CD4-positive, alpha-beta T cell (primary cell): Measurements from ENCODE around the gene DRAXIN. TPM values are rescaled to one million over a fixed set of nuclear protein-coding genes. Genes with fewer than 3 reads are reported as not detected.

Source experiments
- ATAC-seq: fragments of 200-7000 bp; cut with Tn5 transposase; one replicate; pipeline ENCODE4 v1.10.0; 2022; ENCODE audit warnings: mild to moderate bottlenecking; ENCODE audit not compliant: poor library complexity
- CTCF ChIA-PET: fragments of 350-600 bp; sonication (Branson Sonifier 250); formaldehyde crosslinking; loops from one replicate; lab custom pipeline; 2021; ENCODE audit warnings: antibody characterized with exemption, inconsistent platforms; lab: Charles Lee
- POLR2A ChIA-PET: fragments of 350-600 bp; sonication (Branson Sonifier 250); formaldehyde crosslinking; loops from one replicate; lab custom pipeline; 2021; ENCODE audit warnings: antibody characterized with exemption, inconsistent platforms; lab: Charles Lee
- DNase-seq, 14 experiments: peaks; one replicate each; pipeline ENCODE4 v3.0.0-alpha.2; 2013 to 2020; ENCODE audit warnings: mixed read lengths in 2 of 14
- H3K27ac ChIP-seq, 2 donors: one replicate each; pipeline versions ENCODE4 v1.5.1 to v1.7.0; 2013; ENCODE audit warnings: low read length in 2 of 2, low read depth in 1 of 2, mild to moderate bottlenecking in 1 of 2
- H3K27me3 ChIP-seq, 2 experiments: 1 replicate in 1 of 2; 2 replicates in 1 of 2; pipeline versions ENCODE4 v1.6.1 to v1.7.0; 2013; ENCODE audit warnings: low read length in 2 of 2, control low read depth in 1 of 2, mild to moderate bottlenecking in 1 of 2, moderate library complexity in 1 of 2; ENCODE audit not compliant: insufficient read depth in 2 of 2, control insufficient read depth in 1 of 2
- H3K36me3 ChIP-seq: one replicate; pipeline ENCODE4 v1.6.1; 2013; ENCODE audit warnings: low read length, control low read depth; ENCODE audit not compliant: insufficient read depth
- H3K4me1 ChIP-seq: one replicate; pipeline ENCODE4 v1.6.1; 2013; ENCODE audit warnings: low read length, control low read depth; ENCODE audit not compliant: insufficient read depth
- H3K4me3 ChIP-seq: one replicate; pipeline ENCODE4 v1.5.1; 2013; ENCODE audit warnings: mild to moderate bottlenecking, low read length, moderate library complexity
- H3K9me3 ChIP-seq, 2 experiments: 1 replicate in 1 of 2; 2 replicates in 1 of 2; pipeline versions ENCODE4 v1.6.1 to v1.7.0; 2013; ENCODE audit warnings: low read length in 2 of 2, mild to moderate bottlenecking in 2 of 2, control low read depth in 1 of 2, moderate library complexity in 1 of 2; ENCODE audit not compliant: control insufficient read depth in 1 of 2, insufficient read depth in 1 of 2
- H3K27ac Mint-ChIP-seq: one replicate; pipeline ENCODE4 v1.8.0; 2020; ENCODE audit warnings: mixed read lengths
- H3K27me3 Mint-ChIP-seq: one replicate; pipeline ENCODE4 v1.8.0; 2021; ENCODE audit warnings: mixed read lengths
- H3K36me3 Mint-ChIP-seq: one replicate; pipeline ENCODE4 v1.8.0; 2021; ENCODE audit warnings: low read depth, mixed read lengths
- H3K4me1 Mint-ChIP-seq: one replicate; pipeline ENCODE4 v1.8.0; 2021; ENCODE audit warnings: low read depth, mixed read lengths
- H3K4me3 Mint-ChIP-seq: one replicate; pipeline ENCODE4 v1.8.0; 2020; ENCODE audit warnings: mild to moderate bottlenecking, mixed read lengths
- H3K9me3 Mint-ChIP-seq: one replicate; pipeline ENCODE4 v1.8.0; 2020; ENCODE audit warnings: mixed read lengths
- CTCF ChIP-seq: fragments of 200-600 bp; IDR thresholded peaks from one replicate; pipeline ENCODE4 v1.8.0; 2022; ENCODE audit warnings: antibody characterized with exemption, mild to moderate bottlenecking
- intact Hi-C, 2 experiments: fragments of 100-400 bp; cut with DNase I in 1 of 2; cut with micrococcal nuclease in 1 of 2; formaldehyde crosslinking; loops; one replicate each; pipeline versions ENCODE4 v1.15.1 to v1.9.0; 2023 to 2025; cut with DNase I, micrococcal nuclease
- total RNA-seq, 174 experiments: library from RNA in 2 of 174; stranded (reverse) in 2 of 174; gene quantifications; one replicate each; pipeline ENCODE4 v1.2.3 and lab custom pipeline; 2021 to 2026

Gene DRAXIN
- total RNA-seq, 2 experiments from 2014 or later = 0.05 to 0.08 TPM

DNA sequence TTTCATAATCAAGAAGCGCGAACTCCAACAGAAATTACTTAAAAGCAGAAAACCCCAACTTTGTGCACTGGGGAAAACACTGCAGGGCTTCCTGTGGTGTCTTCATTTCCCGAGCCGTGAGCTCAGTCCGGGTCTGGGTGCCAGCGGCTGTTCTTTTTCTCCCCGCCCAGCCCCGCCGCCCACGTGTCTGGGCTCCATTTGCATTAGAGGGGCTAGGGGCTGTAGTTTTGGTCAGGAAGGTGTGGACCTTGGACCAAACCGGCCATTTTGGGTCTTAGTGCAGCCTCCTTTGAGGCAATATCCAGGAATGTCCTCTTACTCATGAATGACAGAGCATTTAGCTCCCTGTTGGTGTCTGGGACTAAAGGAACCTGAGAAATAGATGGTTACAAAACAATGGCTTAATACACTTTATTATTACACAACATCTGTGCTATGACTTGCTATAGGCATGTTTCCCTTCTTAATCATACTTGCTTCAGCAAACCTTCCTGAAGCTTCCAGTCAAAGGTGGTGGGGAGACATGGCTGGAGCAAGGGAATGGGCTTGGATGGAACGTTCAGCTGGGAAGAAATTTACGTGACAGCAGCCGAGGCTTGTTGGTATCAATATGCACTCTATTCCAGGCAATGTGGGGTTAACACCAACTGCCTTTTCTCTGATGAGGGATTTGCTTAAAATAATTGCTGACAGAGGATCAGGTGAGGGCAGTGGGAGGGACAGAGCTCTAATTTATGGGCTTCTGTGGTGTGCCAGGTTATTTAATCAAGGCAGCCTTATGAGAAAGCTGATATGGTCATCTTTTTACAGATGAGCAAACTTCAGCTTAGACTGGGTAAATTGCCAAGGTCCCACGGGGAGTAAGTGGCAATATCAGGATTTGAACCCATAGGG is 45.5 kb downstream of the DRAXIN start:
- Mint-ChIP-seq H3K27me3 (no peaks in the 10 kb centered on the region), H3K36me3 (no peaks in the 10 kb centered on the region), H3K9me3 (no peaks in the 10 kb centered on the region), H3K27ac (peak overlapping the region; percentile 43), H3K4me3 (peak overlapping the region; percentile 96), H3K4me1 (peaks cover 73% of the 10 kb centered on the region)
- DNase-seq (peak in 13 of 14 experiments; percentile 13 to 81 (median 33)), ATAC-seq (peak; percentile 72)
- Histone ChIP-seq H3K27ac (peak overlapping the region; percentile 75), H3K9me3 (no peaks in the 10 kb centered on the region), H3K4me1 (peaks cover 74% of the 10 kb centered on the region), H3K27me3 (no peaks in the 10 kb centered on the region), H3K36me3 (no peaks in the 10 kb centered on the region), H3K4me3 (peak overlapping the region; percentile 99)
- no peak for TF ChIP-seq CTCF
- POLR2A ChIA-PET = interaction anchor here (0.8 to 4.0 kb wide), 10 partner anchors 11 to 475 kb away, joined by 3 to 44 read pairs (median 6); partner anchors contain the start of genes CLCN6, FBXO6, MTHFR and MTOR
- intact Hi-C loops = loop anchor here (2.0 to 5.0 kb wide), 2 partner anchors 18 to 65 kb away; no protein-coding TSS in a partner anchor
- CTCF ChIA-PET = interaction anchor here (0.6 to 4.3 kb wide), 5 partner anchors 12 to 87 kb away, joined by 3 to 30 read pairs (median 6); partner anchors contain the start of gene FBXO6

DNA sequence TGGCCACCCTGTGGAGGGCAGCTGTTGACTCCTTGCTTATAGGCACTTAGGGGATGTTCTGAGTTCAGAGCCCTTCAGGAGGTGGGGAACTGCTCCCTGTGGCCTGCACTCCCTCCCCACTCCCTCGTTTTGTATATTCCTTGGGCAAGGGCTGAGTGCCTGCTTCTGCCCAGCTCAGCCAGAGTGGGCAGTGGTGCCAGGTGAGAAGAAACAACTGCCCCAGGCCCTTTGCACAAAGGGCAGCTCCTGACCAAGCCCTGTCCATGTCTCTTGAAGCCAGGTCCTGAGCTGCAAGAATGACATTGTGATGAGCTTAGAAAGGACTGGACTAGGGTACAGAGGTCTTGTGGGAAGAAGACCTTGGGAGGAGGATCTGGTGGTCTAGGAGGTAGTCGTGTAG is 46.6 kb downstream of the DRAXIN start:
- H3K27me3 Mint-ChIP-seq = no peaks in the 10 kb centered on the region
- no peaks in the 10 kb centered on the region for H3K9me3 ChIP-seq
- POLR2A ChIA-PET = interaction anchor here (2.8 to 4.0 kb wide), 3 partner anchors 19 to 170 kb away, joined by 22 to 44 read pairs (median 22); partner anchors contain the start of gene FBXO6

More for the DNA sequence above, 46.6 kb downstream of the DRAXIN start:
- Histone ChIP-seq H3K4me1 (peaks cover 75% of the 10 kb centered on the region), H3K4me3 (no peak overlapping the region), H3K27ac (no peak overlapping the region), H3K27me3 (no peaks in the 10 kb centered on the region), H3K36me3 (no peaks in the 10 kb centered on the region)
- peak overlapping the region; percentile 43 for H3K27ac Mint-ChIP-seq
- peak overlapping the region; percentile 96 for H3K4me3 Mint-ChIP-seq
- H3K36me3 Mint-ChIP-seq = no peaks in the 10 kb centered on the region
- ATAC-seq = no peak
- no peaks in the 10 kb centered on the region for H3K9me3 Mint-ChIP-seq
- peaks cover 74% of the 10 kb centered on the region for H3K4me1 Mint-ChIP-seq
- intact Hi-C loops = loop anchor here in 1 of 2 experiments (5.0 kb wide), 1 partner anchor 64 kb away; no protein-coding TSS in a partner anchor
- DNase-seq = no peak
- CTCF ChIA-PET = interaction anchor here (1.7 to 4.3 kb wide), 2 partner anchors 11 to 18 kb away, joined by 6 to 30 read pairs; no protein-coding TSS in a partner anchor
- no peak for TF ChIP-seq CTCF
